ENCODE measurements around the gene PLEKHG4. TPM values are rescaled to one million over a fixed set of nuclear protein-coding genes. Genes with fewer than 3 reads are reported as not detected.

PLEKHG4 gene
- total and polyA plus RNA-seq, 9 of the 15 experiments (the other 6 are each of a cell fraction or from before 2014, with no cell fraction given): 3.7 to 36.8 (median 17.9) TPM

DNA sequence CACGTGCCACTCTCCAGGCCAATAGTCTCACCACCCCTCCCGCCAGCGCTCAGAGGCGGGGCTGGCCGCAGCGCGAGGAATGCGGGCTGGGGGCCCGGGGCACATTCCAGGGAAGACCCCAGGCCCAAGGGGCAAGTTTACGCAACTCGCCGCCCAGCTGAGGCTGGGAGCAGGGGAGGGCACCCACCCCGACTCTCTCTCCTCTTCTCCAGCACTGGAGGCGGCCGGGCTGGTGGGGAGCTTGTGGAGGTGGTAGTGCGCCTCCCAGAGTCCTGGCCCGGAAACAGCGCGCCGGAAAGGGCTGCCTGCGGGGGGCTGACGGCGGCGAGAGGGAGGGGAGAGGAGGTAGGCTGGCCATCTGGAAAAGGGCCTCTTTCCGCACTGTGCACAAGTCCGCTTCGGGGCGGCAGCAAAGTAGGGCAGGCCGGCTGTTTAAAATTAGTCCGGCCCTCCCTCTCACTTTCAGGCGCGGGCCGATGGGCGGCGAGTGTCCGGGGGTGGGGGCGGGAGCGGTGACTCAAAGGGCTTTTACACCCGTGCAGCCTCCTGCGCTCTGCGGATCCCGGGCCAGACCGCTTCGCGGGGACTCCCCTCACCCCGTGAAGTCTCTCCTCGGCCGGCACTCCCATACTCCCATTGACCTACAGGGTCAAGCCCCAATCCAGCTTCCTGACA lies 33.1 kb upstream of the PLEKHG4 start (continued):
- TF ChIP-seq, protein P1, sequence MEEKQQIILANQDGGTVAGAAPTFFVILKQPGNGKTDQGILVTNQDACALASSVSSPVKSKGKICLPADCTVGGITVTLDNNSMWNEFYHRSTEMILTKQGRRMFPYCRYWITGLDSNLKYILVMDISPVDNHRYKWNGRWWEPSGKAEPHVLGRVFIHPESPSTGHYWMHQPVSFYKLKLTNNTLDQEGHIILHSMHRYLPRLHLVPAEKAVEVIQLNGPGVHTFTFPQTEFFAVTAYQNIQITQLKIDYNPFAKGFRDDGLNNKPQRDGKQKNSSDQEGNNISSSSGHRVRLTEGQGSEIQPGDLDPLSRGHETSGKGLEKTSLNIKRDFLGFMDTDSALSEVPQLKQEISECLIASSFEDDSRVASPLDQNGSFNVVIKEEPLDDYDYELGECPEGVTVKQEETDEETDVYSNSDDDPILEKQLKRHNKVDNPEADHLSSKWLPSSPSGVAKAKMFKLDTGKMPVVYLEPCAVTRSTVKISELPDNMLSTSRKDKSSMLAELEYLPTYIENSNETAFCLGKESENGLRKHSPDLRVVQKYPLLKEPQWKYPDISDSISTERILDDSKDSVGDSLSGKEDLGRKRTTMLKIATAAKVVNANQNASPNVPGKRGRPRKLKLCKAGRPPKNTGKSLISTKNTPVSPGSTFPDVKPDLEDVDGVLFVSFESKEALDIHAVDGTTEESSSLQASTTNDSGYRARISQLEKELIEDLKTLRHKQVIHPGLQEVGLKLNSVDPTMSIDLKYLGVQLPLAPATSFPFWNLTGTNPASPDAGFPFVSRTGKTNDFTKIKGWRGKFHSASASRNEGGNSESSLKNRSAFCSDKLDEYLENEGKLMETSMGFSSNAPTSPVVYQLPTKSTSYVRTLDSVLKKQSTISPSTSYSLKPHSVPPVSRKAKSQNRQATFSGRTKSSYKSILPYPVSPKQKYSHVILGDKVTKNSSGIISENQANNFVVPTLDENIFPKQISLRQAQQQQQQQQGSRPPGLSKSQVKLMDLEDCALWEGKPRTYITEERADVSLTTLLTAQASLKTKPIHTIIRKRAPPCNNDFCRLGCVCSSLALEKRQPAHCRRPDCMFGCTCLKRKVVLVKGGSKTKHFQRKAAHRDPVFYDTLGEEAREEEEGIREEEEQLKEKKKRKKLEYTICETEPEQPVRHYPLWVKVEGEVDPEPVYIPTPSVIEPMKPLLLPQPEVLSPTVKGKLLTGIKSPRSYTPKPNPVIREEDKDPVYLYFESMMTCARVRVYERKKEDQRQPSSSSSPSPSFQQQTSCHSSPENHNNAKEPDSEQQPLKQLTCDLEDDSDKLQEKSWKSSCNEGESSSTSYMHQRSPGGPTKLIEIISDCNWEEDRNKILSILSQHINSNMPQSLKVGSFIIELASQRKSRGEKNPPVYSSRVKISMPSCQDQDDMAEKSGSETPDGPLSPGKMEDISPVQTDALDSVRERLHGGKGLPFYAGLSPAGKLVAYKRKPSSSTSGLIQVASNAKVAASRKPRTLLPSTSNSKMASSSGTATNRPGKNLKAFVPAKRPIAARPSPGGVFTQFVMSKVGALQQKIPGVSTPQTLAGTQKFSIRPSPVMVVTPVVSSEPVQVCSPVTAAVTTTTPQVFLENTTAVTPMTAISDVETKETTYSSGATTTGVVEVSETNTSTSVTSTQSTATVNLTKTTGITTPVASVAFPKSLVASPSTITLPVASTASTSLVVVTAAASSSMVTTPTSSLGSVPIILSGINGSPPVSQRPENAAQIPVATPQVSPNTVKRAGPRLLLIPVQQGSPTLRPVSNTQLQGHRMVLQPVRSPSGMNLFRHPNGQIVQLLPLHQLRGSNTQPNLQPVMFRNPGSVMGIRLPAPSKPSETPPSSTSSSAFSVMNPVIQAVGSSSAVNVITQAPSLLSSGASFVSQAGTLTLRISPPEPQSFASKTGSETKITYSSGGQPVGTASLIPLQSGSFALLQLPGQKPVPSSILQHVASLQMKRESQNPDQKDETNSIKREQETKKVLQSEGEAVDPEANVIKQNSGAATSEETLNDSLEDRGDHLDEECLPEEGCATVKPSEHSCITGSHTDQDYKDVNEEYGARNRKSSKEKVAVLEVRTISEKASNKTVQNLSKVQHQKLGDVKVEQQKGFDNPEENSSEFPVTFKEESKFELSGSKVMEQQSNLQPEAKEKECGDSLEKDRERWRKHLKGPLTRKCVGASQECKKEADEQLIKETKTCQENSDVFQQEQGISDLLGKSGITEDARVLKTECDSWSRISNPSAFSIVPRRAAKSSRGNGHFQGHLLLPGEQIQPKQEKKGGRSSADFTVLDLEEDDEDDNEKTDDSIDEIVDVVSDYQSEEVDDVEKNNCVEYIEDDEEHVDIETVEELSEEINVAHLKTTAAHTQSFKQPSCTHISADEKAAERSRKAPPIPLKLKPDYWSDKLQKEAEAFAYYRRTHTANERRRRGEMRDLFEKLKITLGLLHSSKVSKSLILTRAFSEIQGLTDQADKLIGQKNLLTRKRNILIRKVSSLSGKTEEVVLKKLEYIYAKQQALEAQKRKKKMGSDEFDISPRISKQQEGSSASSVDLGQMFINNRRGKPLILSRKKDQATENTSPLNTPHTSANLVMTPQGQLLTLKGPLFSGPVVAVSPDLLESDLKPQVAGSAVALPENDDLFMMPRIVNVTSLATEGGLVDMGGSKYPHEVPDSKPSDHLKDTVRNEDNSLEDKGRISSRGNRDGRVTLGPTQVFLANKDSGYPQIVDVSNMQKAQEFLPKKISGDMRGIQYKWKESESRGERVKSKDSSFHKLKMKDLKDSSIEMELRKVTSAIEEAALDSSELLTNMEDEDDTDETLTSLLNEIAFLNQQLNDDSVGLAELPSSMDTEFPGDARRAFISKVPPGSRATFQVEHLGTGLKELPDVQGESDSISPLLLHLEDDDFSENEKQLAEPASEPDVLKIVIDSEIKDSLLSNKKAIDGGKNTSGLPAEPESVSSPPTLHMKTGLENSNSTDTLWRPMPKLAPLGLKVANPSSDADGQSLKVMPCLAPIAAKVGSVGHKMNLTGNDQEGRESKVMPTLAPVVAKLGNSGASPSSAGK (IDR thresholded peaks at IDR 0.05): peak; percentile 86
- TF ChIP-seq CBX3 (IDR thresholded peaks at IDR 0.05; ENCODE audit: borderline replicate concordance in 1 of 2, low read length in 2 of 2) (peak in 1 of 2 experiments; percentile 38; a peak in 1 of 3 replicates), YY1 (IDR thresholded peaks at IDR 0.05; ENCODE audit: borderline replicate concordance in 1 of 3, control insufficient read depth in 1 of 3, extremely low read depth in 1 of 3, insufficient read depth in 3 of 3, insufficient read length in 1 of 3, insufficient replicate concordance in 2 of 3, low read depth in 1 of 3, low read length in 2 of 3) (peak in 2 of 3 experiments; percentile 22 to 29), CHD2 (IDR thresholded peaks at IDR 0.05; ENCODE audit: low read depth, low read length) (peak; percentile 12; the same call in 1 of the 2 replicates), MYBL2 (IDR thresholded peaks at IDR 0.05; ENCODE audit: low read depth) (no peak), MYBL2 (CRISPR knock-in tag; IDR thresholded peaks at IDR 0.05; ENCODE audit: borderline replicate concordance) (no peak), MXI1 (IDR thresholded peaks at IDR 0.05; ENCODE audit: low read depth, low read length) (peak; percentile 55; the same call in 1 of the 2 replicates)
- TF ChIP-seq, protein P2, sequence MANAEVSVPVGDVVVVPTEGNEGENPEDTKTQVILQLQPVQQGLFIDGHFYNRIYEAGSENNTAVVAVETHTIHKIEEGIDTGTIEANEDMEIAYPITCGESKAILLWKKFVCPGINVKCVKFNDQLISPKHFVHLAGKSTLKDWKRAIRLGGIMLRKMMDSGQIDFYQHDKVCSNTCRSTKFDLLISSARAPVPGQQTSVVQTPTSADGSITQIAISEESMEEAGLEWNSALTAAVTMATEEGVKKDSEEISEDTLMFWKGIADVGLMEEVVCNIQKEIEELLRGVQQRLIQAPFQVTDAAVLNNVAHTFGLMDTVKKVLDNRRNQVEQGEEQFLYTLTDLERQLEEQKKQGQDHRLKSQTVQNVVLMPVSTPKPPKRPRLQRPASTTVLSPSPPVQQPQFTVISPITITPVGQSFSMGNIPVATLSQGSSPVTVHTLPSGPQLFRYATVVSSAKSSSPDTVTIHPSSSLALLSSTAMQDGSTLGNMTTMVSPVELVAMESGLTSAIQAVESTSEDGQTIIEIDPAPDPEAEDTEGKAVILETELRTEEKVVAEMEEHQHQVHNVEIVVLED (CRISPR knock-in tag; IDR thresholded peaks at IDR 0.05): 0 out of 2 replicates have a peak, but pooled peaks have one; percentile 6
- TF ChIP-seq, protein P3, sequence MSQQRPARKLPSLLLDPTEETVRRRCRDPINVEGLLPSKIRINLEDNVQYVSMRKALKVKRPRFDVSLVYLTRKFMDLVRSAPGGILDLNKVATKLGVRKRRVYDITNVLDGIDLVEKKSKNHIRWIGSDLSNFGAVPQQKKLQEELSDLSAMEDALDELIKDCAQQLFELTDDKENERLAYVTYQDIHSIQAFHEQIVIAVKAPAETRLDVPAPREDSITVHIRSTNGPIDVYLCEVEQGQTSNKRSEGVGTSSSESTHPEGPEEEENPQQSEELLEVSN (IDR thresholded peaks at IDR 0.05; ENCODE audit: borderline replicate concordance in 1 of 2, extremely low read depth in 1 of 2, insufficient read depth in 1 of 2, insufficient read length in 1 of 2, low read depth in 1 of 2, low read length in 1 of 2, poor library complexity in 1 of 2, severe bottlenecking in 1 of 2): peak; percentile 75 to 90
